H1 (cell line): Measurements from ENCODE around the gene NLK. TPM values are rescaled to one million over a fixed set of nuclear protein-coding genes. Genes with fewer than 3 reads are reported as not detected.

Experiments
- CTCF ChIA-PET: fragments of 300-600 bp; sonication (Branson Sonifier 250); formaldehyde crosslinking; loops from one replicate; lab custom pipeline; 2021; ENCODE audit not compliant: partially characterized antibody; lab: Charles Lee
- POLR2A ChIA-PET: fragments of 300-600 bp; sonication (Branson Sonifier 250); formaldehyde crosslinking; loops from one replicate; lab custom pipeline; 2021; ENCODE audit warnings: inconsistent platforms; ENCODE audit not compliant: partially characterized antibody; lab: Charles Lee
- DNase-seq, 2 experiments: peaks; one replicate each; pipeline versions ENCODE4 v3.0.0 to v3.0.0-alpha.2; 2010 to 2022; ENCODE audit warnings: low spot score in 2 of 2, low read depth in 1 of 2, mixed read lengths in 1 of 2
- FAIRE-seq: peaks from 2 replicates; lab custom pipeline; 2011; peaks lifted over from hg19 to GRCh38; lab: Jason Lieb, UNC
- H2AFZ ChIP-seq: 2 replicates; pipeline ENCODE4 v1.8.1; 2012; ENCODE audit warnings: low read length, inconsistent platforms
- H2AK5ac ChIP-seq: 2 replicates; pipeline ENCODE4 v1.6.1; 2013; ENCODE audit warnings: low read depth, low read length
- H2BK120ac ChIP-seq: replicated peaks from 2 replicates; pipeline ENCODE3; 2013; ENCODE audit warnings: low read depth, low read length, inconsistent platforms
- H2BK12ac ChIP-seq: 2 replicates; pipeline ENCODE4 v1.6.1; 2013; ENCODE audit warnings: low read depth, low read length
- H2BK15ac ChIP-seq: 2 replicates; pipeline ENCODE4 v1.6.1; 2013; ENCODE audit warnings: low read length
- H2BK20ac ChIP-seq: 2 replicates; pipeline ENCODE4 v1.6.1; 2013; ENCODE audit warnings: low read length
- H2BK5ac ChIP-seq: 2 replicates; pipeline ENCODE4 v1.6.1; 2013; ENCODE audit warnings: low read depth, low read length
- H3K14ac ChIP-seq: 2 replicates; pipeline ENCODE4 v1.6.1; 2013; ENCODE audit warnings: inconsistent platforms; ENCODE audit not compliant: insufficient read length
- H3K18ac ChIP-seq: 2 replicates; pipeline ENCODE4 v1.6.1; 2013; ENCODE audit warnings: low read length; ENCODE audit errors: extremely low read depth
- H3K23ac ChIP-seq: 2 replicates; pipeline ENCODE4 v1.6.1; 2013; ENCODE audit warnings: inconsistent platforms; ENCODE audit not compliant: insufficient read length
- H3K23me2 ChIP-seq: 2 replicates; pipeline ENCODE4 v1.6.1; 2013; ENCODE audit warnings: low read depth, low read length
- H3K27ac ChIP-seq: 2 replicates; pipeline ENCODE4 v1.6.1; 2011; ENCODE audit warnings: low read depth, low read length, inconsistent platforms
- H3K27me3 ChIP-seq, 4 experiments: replicated peaks in 1 of 4; 1 replicate in 1 of 4; 2 replicates in 3 of 4; pipeline versions ENCODE4 v1.6.1 to v1.8.1; 2011 to 2013; ENCODE audit warnings: low read length in 3 of 4, mild to moderate bottlenecking in 3 of 4, inconsistent platforms in 2 of 4, mixed read lengths in 2 of 4, moderate library complexity in 1 of 4; ENCODE audit not compliant: control insufficient read depth in 3 of 4, insufficient read depth in 3 of 4; ENCODE audit errors: extremely low read depth in 1 of 4
- H3K36me3 ChIP-seq, 4 experiments: 2 replicates each; pipeline versions ENCODE4 v1.6.1 to v1.8.1; 2011 to 2013; ENCODE audit warnings: mild to moderate bottlenecking in 4 of 4, low read length in 3 of 4, moderate library complexity in 2 of 4, control low read depth in 1 of 4, inconsistent platforms in 1 of 4; ENCODE audit not compliant: insufficient read depth in 4 of 4, control insufficient read depth in 2 of 4
- H3K4ac ChIP-seq: replicated peaks from 2 replicates; pipeline ENCODE3; 2013; ENCODE audit warnings: low read length, low read depth, mixed read lengths, inconsistent platforms; ENCODE audit not compliant: insufficient read length
- H3K4me1 ChIP-seq, 4 experiments: replicated peaks in 1 of 4; 1 replicate in 1 of 4; 2 replicates in 3 of 4; pipeline versions ENCODE4 v1.6.1 to v1.8.1; 2011 to 2013; ENCODE audit warnings: low read length in 3 of 4, inconsistent platforms in 2 of 4, mixed read lengths in 1 of 4; ENCODE audit not compliant: insufficient read depth in 4 of 4, control insufficient read depth in 3 of 4
- H3K4me2 ChIP-seq, 2 experiments: 2 replicates each; pipeline versions ENCODE4 v1.6.1 to v1.8.1; 2011 to 2013; ENCODE audit warnings: low read depth in 2 of 2, low read length in 2 of 2, control low read depth in 1 of 2, inconsistent platforms in 1 of 2, mild to moderate bottlenecking in 1 of 2; ENCODE audit not compliant: insufficient read depth in 1 of 2
- H3K4me3 ChIP-seq, 4 experiments: fragments of 200-600, 300-600 bp in 1 of 4; sonication (generic), shearing (Covaris generic), sonication (Bioruptor Twin) in 1 of 4; 2 replicates each; pipeline versions ENCODE4 v1.5.1 to v1.8.1; 2011 to 2016; ENCODE audit warnings: low read length in 4 of 4, low read depth in 3 of 4, control low read depth in 2 of 4, inconsistent platforms in 2 of 4, mild to moderate bottlenecking in 2 of 4, mixed read lengths in 1 of 4, moderate library complexity in 1 of 4; ENCODE audit not compliant: insufficient read depth in 2 of 4; ENCODE audit errors: extremely low read depth in 1 of 4
- H3K56ac ChIP-seq: replicated peaks from 2 replicates; pipeline ENCODE3; 2013; ENCODE audit warnings: low read depth, mild to moderate bottlenecking, mixed read lengths, low read length, inconsistent platforms; ENCODE audit not compliant: insufficient read length
- H3K79me1 ChIP-seq: 2 replicates; pipeline ENCODE4 v1.6.1; 2013; ENCODE audit warnings: low read depth, low read length, control low read depth
- H3K79me2 ChIP-seq, 2 experiments: 2 replicates each; pipeline versions ENCODE4 v1.6.1 to v1.8.1; 2012 to 2013; ENCODE audit warnings: low read length in 2 of 2, mild to moderate bottlenecking in 2 of 2, inconsistent platforms in 1 of 2; ENCODE audit not compliant: insufficient read depth in 2 of 2, control insufficient read depth in 1 of 2
- H3K9ac ChIP-seq, 4 experiments: replicated peaks in 1 of 4; 1 replicate in 1 of 4; 2 replicates in 3 of 4; pipeline versions ENCODE4 v1.6.1 to v1.8.1; 2011 to 2013; ENCODE audit warnings: low read depth in 3 of 4, low read length in 3 of 4, control low read depth in 2 of 4, mild to moderate bottlenecking in 2 of 4, moderate library complexity in 2 of 4, inconsistent platforms in 1 of 4; ENCODE audit errors: extremely low read depth in 1 of 4
- H3K9me3 ChIP-seq, 2 experiments: 2 replicates each; pipeline versions ENCODE4 v1.6.1 to v1.8.1; 2012 to 2013; ENCODE audit warnings: mild to moderate bottlenecking in 2 of 2, moderate library complexity in 2 of 2, control low read depth in 1 of 2, inconsistent platforms in 1 of 2, low read depth in 1 of 2, low read length in 1 of 2, mixed read lengths in 1 of 2; ENCODE audit not compliant: insufficient read depth in 2 of 2
- H4K20me1 ChIP-seq, 2 experiments: replicated peaks in 1 of 2; 2 replicates each; pipeline versions ENCODE3 to v1.8.1; 2011 to 2013; ENCODE audit warnings: inconsistent platforms in 2 of 2, low read length in 2 of 2, mild to moderate bottlenecking in 1 of 2; ENCODE audit not compliant: insufficient read depth in 2 of 2, control insufficient read depth in 1 of 2
- H4K5ac ChIP-seq: 2 replicates; pipeline ENCODE4 v1.6.1; 2013; ENCODE audit warnings: low read length, low read depth, mixed read lengths, inconsistent platforms; ENCODE audit not compliant: insufficient read length
- H4K8ac ChIP-seq: 2 replicates; pipeline ENCODE4 v1.8.0; 2013; ENCODE audit warnings: mild to moderate bottlenecking, moderate library complexity, low read length, inconsistent platforms; ENCODE audit not compliant: insufficient read depth; ENCODE audit errors: extremely low read depth
- H4K91ac ChIP-seq: replicated peaks from 2 replicates; pipeline ENCODE3; 2013; ENCODE audit warnings: low read length, mixed read lengths, inconsistent platforms; ENCODE audit not compliant: insufficient read length
- ASH2L ChIP-seq: fragments of 200-600, 300-600 bp; sonication (generic); IDR thresholded peaks from one replicate; pipeline ENCODE4 v1.7.1; 2017; ENCODE audit warnings: low read length
- BCL11A ChIP-seq, 2 experiments: IDR thresholded peaks; one replicate each; pipeline ENCODE4 v1.6.1; 2011; ENCODE audit warnings: low read depth in 2 of 2, low read length in 2 of 2, mild to moderate bottlenecking in 2 of 2
- EP300 ChIP-seq, 2 experiments: IDR thresholded peaks; 1 replicate in 1 of 2; 2 replicates in 1 of 2; pipeline ENCODE4 v1.6.1; 2011 to 2012; ENCODE audit warnings: low read depth in 2 of 2, low read length in 2 of 2, mild to moderate bottlenecking in 2 of 2, borderline replicate concordance in 1 of 2, inconsistent platforms in 1 of 2, moderate library complexity in 1 of 2
- NANOG ChIP-seq: IDR thresholded peaks from 2 replicates; pipeline ENCODE4 v1.6.1; 2011; ENCODE audit warnings: low read length, low read depth, mild to moderate bottlenecking, inconsistent platforms; ENCODE audit not compliant: insufficient read depth, poor library complexity, severe bottlenecking
- POLR2AphosphoS5 ChIP-seq: IDR thresholded peaks from 2 replicates; pipeline ENCODE4 v1.6.1; 2011; ENCODE audit warnings: low read depth, low read length
- RFX5 ChIP-seq: IDR thresholded peaks from 2 replicates; pipeline ENCODE4 v1.6.1; 2011; ENCODE audit warnings: low read depth, low read length, improper control_type of control experiment, borderline replicate concordance
- SIX5 ChIP-seq: IDR thresholded peaks from 2 replicates; pipeline ENCODE4 v1.6.1; 2011; ENCODE audit warnings: mild to moderate bottlenecking, low read depth, low read length
- TEAD4 ChIP-seq: IDR thresholded peaks from 2 replicates; pipeline ENCODE4 v1.6.1; 2012; ENCODE audit warnings: low read depth, low read length, inconsistent platforms, mixed read lengths
- polyA plus RNA-seq, 7 experiments: library from polyadenylated mRNA; depleted of rRNA in 3 of 7; stranded (reverse) in 5 of 7; unstranded in 2 of 7; fragments of >200 nt in 5 of 7; fragments of 200-250 nt in 2 of 7; gene quantifications; 1 replicate in 5 of 7; 2 replicates in 1 of 7; 4 replicates in 1 of 7; pipeline versions ENCODE4 v1.2.1 to v1.2.3, GENCODE V29; 2011 to 2013; ENCODE audit warnings: missing spikeins in 2 of 7, mixed read lengths in 2 of 7
- total RNA-seq: library from RNA; stranded (reverse); fragmentation: NEBNext Ultra II Directional; extraction: Animal tissue kit (Norgen Biotek cat#: 25700); gene quantifications from 2 replicates; pipeline ENCODE4 v1.2.1, GENCODE V29; 2021
- TF ChIP-seq, protein P1 (sequence below), 3 experiments: IDR thresholded peaks; 1 replicate in 2 of 3; 2 replicates in 1 of 3; pipeline versions ENCODE4 v1.5.1 to v1.6.1; 2011; ENCODE audit warnings: low read length in 3 of 3, mild to moderate bottlenecking in 3 of 3, inconsistent platforms in 2 of 3, low read depth in 1 of 3, moderate library complexity in 1 of 3; ENCODE audit not compliant: insufficient read depth in 1 of 3; ENCODE audit errors: control extremely low read depth in 1 of 3
- TF ChIP-seq, protein P2 (sequence below): IDR thresholded peaks from 2 replicates; pipeline ENCODE4 v1.6.1; 2012; ENCODE audit warnings: inconsistent platforms
- TF ChIP-seq, protein P3 (sequence below): IDR thresholded peaks from 2 replicates; pipeline ENCODE4 v1.6.1; 2012; ENCODE audit warnings: low read length, inconsistent platforms

NLK gene
- total and polyA plus RNA-seq, 2 of the 8 experiments (the other 6 are each of a cell fraction or from before 2014, with no cell fraction given): 30.8 to 49.9 TPM

DNA sequence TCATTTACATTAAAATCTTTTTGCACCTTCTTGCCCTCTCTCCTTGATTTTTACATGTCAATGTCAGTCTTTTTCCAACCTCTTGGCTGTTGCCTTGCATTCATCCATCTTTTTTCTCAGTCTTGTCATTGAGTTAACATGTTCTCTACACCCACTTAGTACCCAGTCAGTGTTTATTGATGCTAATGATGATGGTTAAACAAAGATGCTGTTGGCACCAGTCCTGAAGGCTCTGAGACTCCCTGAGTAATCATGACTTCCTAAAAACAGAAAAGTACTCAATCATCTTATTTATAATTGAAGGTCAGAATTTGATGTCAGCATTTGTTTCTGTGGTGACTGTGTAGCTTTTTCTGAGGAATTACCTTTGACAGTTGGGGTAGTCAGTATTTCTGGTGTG lies 104.5 kb downstream of the NLK start:
- peaks cover 0 to 4% (median 0%) of the 10 kb centered on the region in 4 experiments; a peak in 1 of 8 replicates for H3K36me3 ChIP-seq
- H4K91ac ChIP-seq: no peak overlapping the region
- H3K23me2 ChIP-seq: no peaks in the 10 kb centered on the region
- no peaks in the 10 kb centered on the region for H3K79me1 ChIP-seq
- no peak overlapping the region for H4K5ac ChIP-seq
- no peak overlapping the region for H4K8ac ChIP-seq
- H3K14ac ChIP-seq: no peak overlapping the region
- no peaks in the 10 kb centered on the region for H4K20me1 ChIP-seq
- H3K18ac ChIP-seq: no peak overlapping the region
- H3K27me3 ChIP-seq: no peaks in the 10 kb centered on the region
- no peak overlapping the region for H3K4ac ChIP-seq
- H3K27ac ChIP-seq: no peak overlapping the region
- no peak overlapping the region for H2AK5ac ChIP-seq
- no peak overlapping the region for H3K23ac ChIP-seq
- H3K9ac ChIP-seq: no peak overlapping the region
- FAIRE-seq (no peak), DNase-seq (no peak)
- CTCF ChIA-PET: no interaction called here
- H3K4me2 ChIP-seq: no peak overlapping the region
- no peak overlapping the region for H3K4me3 ChIP-seq
- no peaks in the 10 kb centered on the region for H3K4me1 ChIP-seq
- H2BK12ac ChIP-seq: no peak overlapping the region
- H2BK15ac ChIP-seq: no peak overlapping the region
- H3K56ac ChIP-seq: no peak overlapping the region
- H2BK120ac ChIP-seq: no peak overlapping the region
- H2BK20ac ChIP-seq: no peak overlapping the region
- H3K79me2 ChIP-seq: no peaks in the 10 kb centered on the region
- POLR2A ChIA-PET: no interaction called here
- no peaks in the 10 kb centered on the region for H3K9me3 ChIP-seq
- no peak overlapping the region for H2AFZ ChIP-seq
- no peak overlapping the region for H2BK5ac ChIP-seq
- TF ChIP-seq BCL11A (IDR thresholded peaks at IDR 0.05; ENCODE audit: low read depth in 2 of 2, low read length in 2 of 2) (no peak), NANOG (no peak), EP300 (IDR thresholded peaks at IDR 0.05; ENCODE audit: borderline replicate concordance in 1 of 2, low read depth in 2 of 2, low read length in 2 of 2) (no peak), TEAD4 (no peak), ASH2L (no peak), POLR2AphosphoS5 (no peak), RFX5 (no peak), SIX5 (no peak)
- TF ChIP-seq, protein P1, sequence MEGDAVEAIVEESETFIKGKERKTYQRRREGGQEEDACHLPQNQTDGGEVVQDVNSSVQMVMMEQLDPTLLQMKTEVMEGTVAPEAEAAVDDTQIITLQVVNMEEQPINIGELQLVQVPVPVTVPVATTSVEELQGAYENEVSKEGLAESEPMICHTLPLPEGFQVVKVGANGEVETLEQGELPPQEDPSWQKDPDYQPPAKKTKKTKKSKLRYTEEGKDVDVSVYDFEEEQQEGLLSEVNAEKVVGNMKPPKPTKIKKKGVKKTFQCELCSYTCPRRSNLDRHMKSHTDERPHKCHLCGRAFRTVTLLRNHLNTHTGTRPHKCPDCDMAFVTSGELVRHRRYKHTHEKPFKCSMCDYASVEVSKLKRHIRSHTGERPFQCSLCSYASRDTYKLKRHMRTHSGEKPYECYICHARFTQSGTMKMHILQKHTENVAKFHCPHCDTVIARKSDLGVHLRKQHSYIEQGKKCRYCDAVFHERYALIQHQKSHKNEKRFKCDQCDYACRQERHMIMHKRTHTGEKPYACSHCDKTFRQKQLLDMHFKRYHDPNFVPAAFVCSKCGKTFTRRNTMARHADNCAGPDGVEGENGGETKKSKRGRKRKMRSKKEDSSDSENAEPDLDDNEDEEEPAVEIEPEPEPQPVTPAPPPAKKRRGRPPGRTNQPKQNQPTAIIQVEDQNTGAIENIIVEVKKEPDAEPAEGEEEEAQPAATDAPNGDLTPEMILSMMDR (IDR thresholded peaks at IDR 0.05; ENCODE audit: control extremely low read depth in 1 of 3, insufficient read depth in 1 of 3, low read depth in 1 of 3, low read length in 3 of 3): no peak
- TF ChIP-seq, protein P2, sequence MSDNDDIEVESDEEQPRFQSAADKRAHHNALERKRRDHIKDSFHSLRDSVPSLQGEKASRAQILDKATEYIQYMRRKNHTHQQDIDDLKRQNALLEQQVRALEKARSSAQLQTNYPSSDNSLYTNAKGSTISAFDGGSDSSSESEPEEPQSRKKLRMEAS: no peak
- TF ChIP-seq, protein P3, sequence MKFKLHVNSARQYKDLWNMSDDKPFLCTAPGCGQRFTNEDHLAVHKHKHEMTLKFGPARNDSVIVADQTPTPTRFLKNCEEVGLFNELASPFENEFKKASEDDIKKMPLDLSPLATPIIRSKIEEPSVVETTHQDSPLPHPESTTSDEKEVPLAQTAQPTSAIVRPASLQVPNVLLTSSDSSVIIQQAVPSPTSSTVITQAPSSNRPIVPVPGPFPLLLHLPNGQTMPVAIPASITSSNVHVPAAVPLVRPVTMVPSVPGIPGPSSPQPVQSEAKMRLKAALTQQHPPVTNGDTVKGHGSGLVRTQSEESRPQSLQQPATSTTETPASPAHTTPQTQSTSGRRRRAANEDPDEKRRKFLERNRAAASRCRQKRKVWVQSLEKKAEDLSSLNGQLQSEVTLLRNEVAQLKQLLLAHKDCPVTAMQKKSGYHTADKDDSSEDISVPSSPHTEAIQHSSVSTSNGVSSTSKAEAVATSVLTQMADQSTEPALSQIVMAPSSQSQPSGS: no peak
